ENCODE results near the gene FARP1. TPM values are rescaled to one million over a fixed set of nuclear protein-coding genes. Genes with fewer than 3 reads are reported as not detected.

The FARP1 gene
- polyA plus RNA-seq, 1 of the 3 experiments (the other 2 are of a cell fraction): 12.0 TPM

DNA sequence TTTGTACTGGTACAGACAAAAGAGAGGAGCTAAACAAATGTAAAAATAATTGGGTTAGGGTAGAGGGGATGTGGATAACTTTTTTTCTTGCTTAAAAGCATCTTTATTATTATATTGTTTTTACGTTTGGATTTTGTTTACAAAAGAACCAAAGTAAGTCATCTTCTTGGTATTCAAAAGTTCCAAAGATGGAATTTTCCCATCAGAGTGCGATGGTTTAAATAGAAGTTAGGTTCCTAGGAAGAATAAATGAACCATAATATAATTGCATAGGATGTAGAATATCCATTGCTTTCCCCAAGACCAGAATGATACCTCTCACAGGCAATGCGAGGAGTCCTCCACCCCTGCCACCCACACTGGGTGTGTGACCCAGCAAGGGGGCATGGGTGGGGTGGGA lies 133.6 kb downstream of the FARP1 start:
- peaks cover 15% of the 10 kb centered on the region for H3K79me2 ChIP-seq (ENCODE audit: insufficient read depth)
- 93% methylated on average over 3 of the region's 3 CpGs for WGBS (ENCODE audit: low lambda C conversion rate)
- H3K9ac ChIP-seq: no peak overlapping the region
- no peak overlapping the region for H3K4me3 ChIP-seq (ENCODE audit: low read depth in 2 of 2, low read length in 1 of 2)
- H3K27ac ChIP-seq (ENCODE audit: low read depth in 2 of 2, low read length in 1 of 2): no peak overlapping the region; a peak in 1 of 4 replicates
- peaks cover 3% of the 10 kb centered on the region for H3F3A ChIP-seq (replicated peaks; ENCODE audit: insufficient read depth)
- H4K20me1 ChIP-seq (ENCODE audit: insufficient read depth): no peaks in the 10 kb centered on the region; the same call in 1 of the 2 replicates
- H3K9me2 ChIP-seq: no peaks in the 10 kb centered on the region
- ChIA-PET CTCF (interaction anchor here (1.1 kb wide), 1 partner anchor 14 kb away, joined by 3 read pairs; no protein-coding TSS in a partner anchor), POLR2A (no interaction called here)
- H3K27me3 ChIP-seq (ENCODE audit: insufficient read depth): no peaks in the 10 kb centered on the region
- H3K9me3 ChIP-seq: no peaks in the 10 kb centered on the region
- no peak for DNase-seq
- TF ChIP-seq, protein P1, sequence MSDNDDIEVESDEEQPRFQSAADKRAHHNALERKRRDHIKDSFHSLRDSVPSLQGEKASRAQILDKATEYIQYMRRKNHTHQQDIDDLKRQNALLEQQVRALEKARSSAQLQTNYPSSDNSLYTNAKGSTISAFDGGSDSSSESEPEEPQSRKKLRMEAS (IDR thresholded peaks at IDR 0.05; ENCODE audit: low read depth): no peak
- TF ChIP-seq, protein P2, sequence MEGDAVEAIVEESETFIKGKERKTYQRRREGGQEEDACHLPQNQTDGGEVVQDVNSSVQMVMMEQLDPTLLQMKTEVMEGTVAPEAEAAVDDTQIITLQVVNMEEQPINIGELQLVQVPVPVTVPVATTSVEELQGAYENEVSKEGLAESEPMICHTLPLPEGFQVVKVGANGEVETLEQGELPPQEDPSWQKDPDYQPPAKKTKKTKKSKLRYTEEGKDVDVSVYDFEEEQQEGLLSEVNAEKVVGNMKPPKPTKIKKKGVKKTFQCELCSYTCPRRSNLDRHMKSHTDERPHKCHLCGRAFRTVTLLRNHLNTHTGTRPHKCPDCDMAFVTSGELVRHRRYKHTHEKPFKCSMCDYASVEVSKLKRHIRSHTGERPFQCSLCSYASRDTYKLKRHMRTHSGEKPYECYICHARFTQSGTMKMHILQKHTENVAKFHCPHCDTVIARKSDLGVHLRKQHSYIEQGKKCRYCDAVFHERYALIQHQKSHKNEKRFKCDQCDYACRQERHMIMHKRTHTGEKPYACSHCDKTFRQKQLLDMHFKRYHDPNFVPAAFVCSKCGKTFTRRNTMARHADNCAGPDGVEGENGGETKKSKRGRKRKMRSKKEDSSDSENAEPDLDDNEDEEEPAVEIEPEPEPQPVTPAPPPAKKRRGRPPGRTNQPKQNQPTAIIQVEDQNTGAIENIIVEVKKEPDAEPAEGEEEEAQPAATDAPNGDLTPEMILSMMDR (IDR thresholded peaks at IDR 0.05): no peak
- no peak for TF ChIP-seq POLR2AphosphoS5 (IDR thresholded peaks at IDR 0.05; ENCODE audit: low read depth, low read length)
- TF ChIP-seq, protein P3, sequence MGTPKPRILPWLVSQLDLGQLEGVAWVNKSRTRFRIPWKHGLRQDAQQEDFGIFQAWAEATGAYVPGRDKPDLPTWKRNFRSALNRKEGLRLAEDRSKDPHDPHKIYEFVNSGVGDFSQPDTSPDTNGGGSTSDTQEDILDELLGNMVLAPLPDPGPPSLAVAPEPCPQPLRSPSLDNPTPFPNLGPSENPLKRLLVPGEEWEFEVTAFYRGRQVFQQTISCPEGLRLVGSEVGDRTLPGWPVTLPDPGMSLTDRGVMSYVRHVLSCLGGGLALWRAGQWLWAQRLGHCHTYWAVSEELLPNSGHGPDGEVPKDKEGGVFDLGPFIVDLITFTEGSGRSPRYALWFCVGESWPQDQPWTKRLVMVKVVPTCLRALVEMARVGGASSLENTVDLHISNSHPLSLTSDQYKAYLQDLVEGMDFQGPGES (IDR thresholded peaks at IDR 0.05; ENCODE audit: low read depth, low read length): no peak
- H3K4me2 ChIP-seq: no peak overlapping the region
- H2AFZ ChIP-seq (ENCODE audit: low read depth): no peak overlapping the region
- peaks cover 12 to 28% of the 10 kb centered on the region in 2 experiments; a peak in 3 of 4 replicates for H3K4me1 ChIP-seq (ENCODE audit: control insufficient read depth in 1 of 2, insufficient read depth in 2 of 2, low read depth in 1 of 2, low read length in 1 of 2)
- no peaks in the 10 kb centered on the region for H3K36me3 ChIP-seq (replicated peaks in 1 of 2; ENCODE audit: control insufficient read depth in 1 of 2, insufficient read depth in 2 of 2, low read length in 1 of 2)

DNA sequence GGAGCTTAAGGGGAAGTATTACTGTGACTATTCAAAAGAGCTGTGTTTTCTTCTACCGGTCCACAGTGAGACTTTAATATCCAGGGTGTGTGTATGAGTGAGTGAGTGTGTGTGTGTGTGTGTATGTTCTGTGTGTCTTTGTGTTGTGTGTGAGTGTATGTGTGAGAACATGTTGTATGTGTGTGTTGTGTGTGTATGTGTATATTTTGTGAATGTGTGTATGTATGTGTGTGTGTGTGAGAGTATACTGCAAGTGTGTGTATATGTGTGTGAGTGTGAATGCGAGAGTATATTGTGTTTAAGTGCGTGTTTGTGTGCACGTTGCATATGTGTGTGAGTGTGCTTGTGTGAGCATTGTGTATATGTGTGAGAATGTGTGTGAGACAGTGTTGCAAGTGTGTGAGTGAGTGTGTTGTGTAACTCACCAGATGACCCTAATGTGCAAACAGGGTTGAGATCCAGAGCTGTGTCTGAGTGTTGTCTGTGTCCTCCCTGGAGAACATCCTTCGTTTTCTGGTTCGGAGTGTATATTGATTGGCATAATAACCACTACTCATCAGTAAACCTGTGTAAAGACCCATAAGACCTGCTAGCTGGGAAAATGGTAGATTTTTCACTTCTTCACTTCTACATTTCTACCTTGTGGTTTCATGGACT lies 135.3 kb downstream of the FARP1 start:
- CTCF ChIA-PET: interaction anchor here (0.7 to 1.0 kb wide), 2 partner anchors 25 to 181 kb away, joined by 3 to 4 read pairs; no protein-coding TSS in a partner anchor
- no peak for DNase-seq
- peaks cover 15% of the 10 kb centered on the region for H3K79me2 ChIP-seq (ENCODE audit: insufficient read depth)
- no peaks in the 10 kb centered on the region for H3K9me3 ChIP-seq
- H3K36me3 ChIP-seq (replicated peaks in 1 of 2; ENCODE audit: control insufficient read depth in 1 of 2, insufficient read depth in 2 of 2, low read length in 1 of 2): no peaks in the 10 kb centered on the region
- peaks cover 12 to 28% of the 10 kb centered on the region in 2 experiments; a peak in 3 of 4 replicates for H3K4me1 ChIP-seq (ENCODE audit: control insufficient read depth in 1 of 2, insufficient read depth in 2 of 2, low read depth in 1 of 2, low read length in 1 of 2)
- H3K9me2 ChIP-seq: no peaks in the 10 kb centered on the region
- no peaks in the 10 kb centered on the region for H3K27me3 ChIP-seq (ENCODE audit: insufficient read depth)
- 95% methylated on average over 6 of the region's 6 CpGs for WGBS (ENCODE audit: low lambda C conversion rate)
- H3F3A ChIP-seq (replicated peaks; ENCODE audit: insufficient read depth): peaks cover 3% of the 10 kb centered on the region
- H3K27ac ChIP-seq (ENCODE audit: low read depth in 2 of 2, low read length in 1 of 2): no peak overlapping the region
- H2AFZ ChIP-seq (ENCODE audit: low read depth): no peak overlapping the region
- H3K4me3 ChIP-seq (ENCODE audit: low read depth in 2 of 2, low read length in 1 of 2): no peak overlapping the region
- H3K9ac ChIP-seq: no peak overlapping the region
- no peak for TF ChIP-seq RCOR1 (IDR thresholded peaks at IDR 0.05; ENCODE audit: low read length)
- no peak for TF ChIP-seq SMC3 (IDR thresholded peaks at IDR 0.05; ENCODE audit: low read depth, low read length)
- TF ChIP-seq SIN3A (IDR thresholded peaks at IDR 0.05; ENCODE audit: borderline replicate concordance, low read depth, low read length): no peak
- TF ChIP-seq CHD2 (IDR thresholded peaks at IDR 0.05; ENCODE audit: low read length, partially characterized antibody): no peak
- TF ChIP-seq POLR2AphosphoS5 (IDR thresholded peaks at IDR 0.05; ENCODE audit: low read depth, low read length): no peak
- TF ChIP-seq MXI1 (IDR thresholded peaks at IDR 0.05; ENCODE audit: low read depth, low read length): no peak
- TF ChIP-seq, protein P2 (IDR thresholded peaks at IDR 0.05): no peak
- TF ChIP-seq MEF2A (IDR thresholded peaks at IDR 0.05; ENCODE audit: borderline replicate concordance, low read depth): no peak
- TF ChIP-seq GATA2 (CRISPR knock-in tag; IDR thresholded peaks at IDR 0.05): no peak
- H3K4me2 ChIP-seq: no peak overlapping the region
- POLR2A ChIA-PET: no interaction called here
- no peaks in the 10 kb centered on the region; the same call in 1 of the 2 replicates for H4K20me1 ChIP-seq (ENCODE audit: insufficient read depth)
